Measurements from ENCODE around the gene PIEZO1. TPM values are rescaled to one million over a fixed set of nuclear protein-coding genes. Genes with fewer than 3 reads are reported as not detected.

The PIEZO1 gene
- total and polyA plus RNA-seq, 9 of the 15 experiments (the other 6 are each of a cell fraction or from before 2014, with no cell fraction given), result 3.6 to 432 (median 131) TPM

GRCh38 chr16:88688013-88688778 lies 96.8 kb downstream of the PIEZO1 start (continued):
- no peak for TF ChIP-seq CBFB (CRISPR knock-in tag; IDR thresholded peaks at IDR 0.05)
- TF ChIP-seq TRIM28 (IDR thresholded peaks at IDR 0.05), result no peak
- TF ChIP-seq, protein P1, sequence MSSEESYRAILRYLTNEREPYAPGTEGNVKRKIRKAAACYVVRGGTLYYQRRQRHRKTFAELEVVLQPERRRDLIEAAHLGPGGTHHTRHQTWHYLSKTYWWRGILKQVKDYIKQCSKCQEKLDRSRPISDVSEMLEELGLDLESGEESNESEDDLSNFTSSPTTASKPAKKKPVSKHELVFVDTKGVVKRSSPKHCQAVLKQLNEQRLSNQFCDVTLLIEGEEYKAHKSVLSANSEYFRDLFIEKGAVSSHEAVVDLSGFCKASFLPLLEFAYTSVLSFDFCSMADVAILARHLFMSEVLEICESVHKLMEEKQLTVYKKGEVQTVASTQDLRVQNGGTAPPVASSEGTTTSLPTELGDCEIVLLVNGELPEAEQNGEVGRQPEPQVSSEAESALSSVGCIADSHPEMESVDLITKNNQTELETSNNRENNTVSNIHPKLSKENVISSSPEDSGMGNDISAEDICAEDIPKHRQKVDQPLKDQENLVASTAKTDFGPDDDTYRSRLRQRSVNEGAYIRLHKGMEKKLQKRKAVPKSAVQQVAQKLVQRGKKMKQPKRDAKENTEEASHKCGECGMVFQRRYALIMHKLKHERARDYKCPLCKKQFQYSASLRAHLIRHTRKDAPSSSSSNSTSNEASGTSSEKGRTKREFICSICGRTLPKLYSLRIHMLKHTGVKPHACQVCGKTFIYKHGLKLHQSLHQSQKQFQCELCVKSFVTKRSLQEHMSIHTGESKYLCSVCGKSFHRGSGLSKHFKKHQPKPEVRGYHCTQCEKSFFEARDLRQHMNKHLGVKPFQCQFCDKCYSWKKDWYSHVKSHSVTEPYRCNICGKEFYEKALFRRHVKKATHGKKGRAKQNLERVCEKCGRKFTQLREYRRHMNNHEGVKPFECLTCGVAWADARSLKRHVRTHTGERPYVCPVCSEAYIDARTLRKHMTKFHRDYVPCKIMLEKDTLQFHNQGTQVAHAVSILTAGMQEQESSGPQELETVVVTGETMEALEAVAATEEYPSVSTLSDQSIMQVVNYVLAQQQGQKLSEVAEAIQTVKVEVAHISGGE (CRISPR knock-in tag; IDR thresholded peaks at IDR 0.05), result 0 out of 6 replicates have a peak, but pooled peaks of 1 of the 3 experiments have one; percentile 37
- no peak for TF ChIP-seq CBX8 (IDR thresholded peaks at IDR 0.05; ENCODE audit: borderline replicate concordance, extremely low read depth, low read depth, low read length, poor library complexity, severe bottlenecking)
- TF ChIP-seq L3MBTL2 (IDR thresholded peaks at IDR 0.05), result 0 out of 2 replicates have a peak, but pooled peaks have one; percentile 28
- no peak for TF ChIP-seq ZNF644 (tag; IDR thresholded peaks at IDR 0.05; ENCODE audit: low read depth)
- no peak for TF ChIP-seq NR4A1 (CRISPR knock-in tag; IDR thresholded peaks at IDR 0.05)
- TF ChIP-seq NR4A1 (tag; IDR thresholded peaks at IDR 0.05), result 0 out of 2 replicates have a peak, but pooled peaks have one; percentile 31
- no peak for TF ChIP-seq ZFP30 (CRISPR knock-in tag; IDR thresholded peaks at IDR 0.05; ENCODE audit: borderline replicate concordance)
- TF ChIP-seq MXI1 (IDR thresholded peaks at IDR 0.05; ENCODE audit: low read depth, low read length), result peak; percentile 40
- no peak for TF ChIP-seq ZNF740 (CRISPR knock-in tag; IDR thresholded peaks at IDR 0.05)
- TF ChIP-seq ZNF740 (tag; IDR thresholded peaks at IDR 0.05), result no peak
- TF ChIP-seq NFXL1 (CRISPR knock-in tag; IDR thresholded peaks at IDR 0.05), result no peak
- no peak for TF ChIP-seq ZZZ3 (IDR thresholded peaks at IDR 0.05)
- peak; percentile 53; the same call in 1 of the 2 replicates for TF ChIP-seq FOXP1 (CRISPR knock-in tag; IDR thresholded peaks at IDR 0.05)
- no peak for TF ChIP-seq ZNF511 (CRISPR knock-in tag; IDR thresholded peaks at IDR 0.05)
- no peak for TF ChIP-seq XRCC4 (IDR thresholded peaks at IDR 0.05; ENCODE audit: extremely low read depth, insufficient read depth, insufficient read length)
- TF ChIP-seq STAT6 (CRISPR knock-in tag; IDR thresholded peaks at IDR 0.05), result no peak
- TF ChIP-seq PHF8 (IDR thresholded peaks at IDR 0.05; ENCODE audit: borderline replicate concordance, low read length), result no peak
